OCI-LY7 (cell line): ENCODE results near the gene RRBP1. TPM values are rescaled to one million over a fixed set of nuclear protein-coding genes. Genes with fewer than 3 reads are reported as not detected.

Experiments used
- BruUV-seq: library from RNA; stranded (reverse); fragments of 400-500 nt; replicated peaks from 2 replicates; lab custom pipeline; 2021; lab: Mats Ljungman, UMichigan
- CTCF ChIA-PET: fragments of 300-600 bp; sonication (Branson Sonifier 250); formaldehyde crosslinking; loops from one replicate; lab custom pipeline; 2022; ENCODE audit warnings: antibody characterized with exemption; ENCODE audit not compliant: unreplicated experiment; lab: Charles Lee
- POLR2A ChIA-PET: fragments of 300-600 bp; sonication (Branson Sonifier 250); formaldehyde crosslinking; loops from one replicate; lab custom pipeline; 2022; ENCODE audit warnings: antibody characterized with exemption; lab: Charles Lee
- DNase-seq: peaks from one replicate; pipeline ENCODE4 v3.0.0-alpha.2; 2015; ENCODE audit warnings: low spot score
- H2AFZ ChIP-seq: fragments of 200-600 bp; sonication (generic), shearing (Covaris generic); 2 replicates; pipeline ENCODE4 v1.6.1; 2014; ENCODE audit warnings: mild to moderate bottlenecking, antibody characterized with exemption, low read length, moderate library complexity
- H3K27ac ChIP-seq: fragments of 200-600 bp; sonication (generic); 2 replicates; pipeline ENCODE4 v1.5.1; 2014; ENCODE audit warnings: mixed run types, low read depth, mild to moderate bottlenecking, moderate library complexity, low read length, inconsistent platforms; ENCODE audit not compliant: poor library complexity, severe bottlenecking
- H3K36me3 ChIP-seq: fragments of 200-600 bp; sonication (generic); 2 replicates; pipeline ENCODE4 v1.6.1; 2014; ENCODE audit warnings: mild to moderate bottlenecking, antibody characterized with exemption, low read length, moderate library complexity, mixed read lengths; ENCODE audit not compliant: insufficient read depth
- H3K4me1 ChIP-seq: fragments of 200-600 bp; sonication (generic); 2 replicates; pipeline ENCODE4 v1.5.1; 2014; ENCODE audit warnings: mild to moderate bottlenecking, low read length; ENCODE audit not compliant: insufficient read depth, poor library complexity, severe bottlenecking
- H3K4me2 ChIP-seq: fragments of 200-600 bp; sonication (generic); 2 replicates; pipeline ENCODE4 v1.6.1; 2014; ENCODE audit warnings: mild to moderate bottlenecking, low read length
- H3K4me3 ChIP-seq: fragments of 200-600 bp; sonication (generic); 2 replicates; pipeline ENCODE4 v1.5.1; 2014; ENCODE audit warnings: mild to moderate bottlenecking, low read depth, low read length; ENCODE audit not compliant: poor library complexity, severe bottlenecking
- H3K79me2 ChIP-seq: fragments of 200-600 bp; sonication (generic); 2 replicates; pipeline ENCODE4 v1.6.1; 2016; ENCODE audit warnings: low read depth, mild to moderate bottlenecking, low read length, moderate library complexity, mixed read lengths; ENCODE audit not compliant: insufficient read depth
- H3K9me2 ChIP-seq: fragments of 200-600 bp; sonication (generic); 2 replicates; pipeline ENCODE4 v1.6.1; 2016; ENCODE audit warnings: mild to moderate bottlenecking, low read length, mixed read lengths; ENCODE audit not compliant: insufficient read depth
- H3K9me3 ChIP-seq: fragments of 200-600 bp; sonication (generic); 2 replicates; pipeline ENCODE4 v1.6.1; 2014; ENCODE audit warnings: mild to moderate bottlenecking, mixed run types, low read length, mixed read lengths
- H4K20me1 ChIP-seq: fragments of 200-600 bp; sonication (generic); 2 replicates; pipeline ENCODE4 v1.6.1; 2014; ENCODE audit warnings: mild to moderate bottlenecking, antibody characterized with exemption, low read length, moderate library complexity, mixed read lengths; ENCODE audit not compliant: insufficient read depth
- CTCF ChIP-seq: fragments of 200-600 bp; sonication (generic); conservative IDR thresholded peaks from 2 replicates; pipeline ENCODE4 v1.5.1; 2014; ENCODE audit warnings: mild to moderate bottlenecking, antibody characterized with exemption, low read length, moderate library complexity, mixed read lengths
- EZH2phosphoT487 ChIP-seq: fragments of 200-600 bp; sonication (generic); IDR thresholded peaks from 2 replicates; pipeline ENCODE4 v1.6.1; 2018; ENCODE audit warnings: low read depth, borderline replicate concordance, mild to moderate bottlenecking, mixed run types, antibody characterized with exemption, low read length, moderate library complexity, mixed read lengths
- intact Hi-C: fragments of 100-400 bp; cut with micrococcal nuclease; formaldehyde crosslinking; loops from one replicate; pipeline ENCODE4 v1.10.0; 2022; ENCODE audit not compliant: unreplicated experiment
- total RNA-seq, 2 experiments: library from RNA; depleted of rRNA in 1 of 2; stranded (reverse); fragments of >200 nt in 1 of 2; shearing (Covaris generic) in 1 of 2; gene quantifications; 2 replicates each; pipeline ENCODE4 v1.2.3, GENCODE V29; 2014 to 2022

Gene RRBP1
- total RNA-seq, 2 experiments from 2014 or later, result 13.6 to 46.3 TPM

GRCh38 chr20:17720755-17721154 is 38.7 kb upstream of the RRBP1 start:
- intact Hi-C loops, result no loop called here
- H3K4me1 ChIP-seq, result no peaks in the 10 kb centered on the region
- H3K27ac ChIP-seq, result no peak overlapping the region
- H3K9me2 ChIP-seq, result no peaks in the 10 kb centered on the region
- no peak for TF ChIP-seq CTCF
- no peak for TF ChIP-seq EZH2phosphoT487
- no peak for DNase-seq
- CTCF ChIA-PET, result no interaction called here
- POLR2A ChIA-PET, result no interaction called here
- H3K79me2 ChIP-seq, result no peaks in the 10 kb centered on the region
- H3K36me3 ChIP-seq, result no peaks in the 10 kb centered on the region
- no peak overlapping the region for H3K4me3 ChIP-seq
- H3K4me2 ChIP-seq, result no peak overlapping the region
- no peak overlapping the region for H2AFZ ChIP-seq
- no peaks in the 10 kb centered on the region for H3K9me3 ChIP-seq
- no TSS peak for BruUV-seq
- H4K20me1 ChIP-seq, result no peaks in the 10 kb centered on the region

- Histone ChIP-seq H4K20me1 (no peaks in the 10 kb centered on the region), H3K4me1 (no peaks in the 10 kb centered on the region), H3K9me3 (no peaks in the 10 kb centered on the region), H3K27ac (no peak overlapping the region), H3K4me3 (no peak overlapping the region), H3K9me2 (no peaks in the 10 kb centered on the region), H3K4me2 (no peak overlapping the region), H3K36me3 (no peaks in the 10 kb centered on the region), H3K79me2 (no peaks in the 10 kb centered on the region), H2AFZ (no peak overlapping the region)
- BruUV-seq, result no TSS peak
- TF ChIP-seq CTCF (no peak), EZH2phosphoT487 (no peak)
- ChIA-PET CTCF (no interaction called here), POLR2A (interaction anchor here (0.7 kb wide), 1 partner anchor 72 kb away, joined by 5 read pairs; no protein-coding TSS in a partner anchor)
- no peak for DNase-seq
- intact Hi-C loops, result no loop called here
Measured at GRCh38 chr20:17716331-17716730, 34.3 kb upstream of the RRBP1 start.

GRCh38 chr20:17715075-17715474 is 33.0 kb upstream of the RRBP1 start:
- no peaks in the 10 kb centered on the region for H4K20me1 ChIP-seq
- DNase-seq, result no peak
- no peak overlapping the region for H2AFZ ChIP-seq
- H3K36me3 ChIP-seq, result no peaks in the 10 kb centered on the region
- H3K4me2 ChIP-seq, result no peak overlapping the region
- no peak overlapping the region for H3K27ac ChIP-seq
- ChIA-PET POLR2A (no interaction called here), CTCF (no interaction called here)
- H3K4me1 ChIP-seq, result no peaks in the 10 kb centered on the region
- H3K9me2 ChIP-seq, result no peaks in the 10 kb centered on the region
- H3K9me3 ChIP-seq, result no peaks in the 10 kb centered on the region
- TF ChIP-seq EZH2phosphoT487 (no peak), CTCF (no peak)
- no TSS peak for BruUV-seq
- intact Hi-C loops, result no loop called here
- no peak overlapping the region for H3K4me3 ChIP-seq
- no peaks in the 10 kb centered on the region for H3K79me2 ChIP-seq
